HG03378 (cell line): ENCODE measurements around the gene NHLRC4.

Source experiments
- ATAC-seq: cut with Tn5 transposase; IDR thresholded peaks from one replicate; pipeline ENCODE4 v1.9.1; 2021; ENCODE audit warnings: mild to moderate bottlenecking, moderate library complexity; ENCODE audit not compliant: unreplicated experiment

The NHLRC4 gene

DNA sequence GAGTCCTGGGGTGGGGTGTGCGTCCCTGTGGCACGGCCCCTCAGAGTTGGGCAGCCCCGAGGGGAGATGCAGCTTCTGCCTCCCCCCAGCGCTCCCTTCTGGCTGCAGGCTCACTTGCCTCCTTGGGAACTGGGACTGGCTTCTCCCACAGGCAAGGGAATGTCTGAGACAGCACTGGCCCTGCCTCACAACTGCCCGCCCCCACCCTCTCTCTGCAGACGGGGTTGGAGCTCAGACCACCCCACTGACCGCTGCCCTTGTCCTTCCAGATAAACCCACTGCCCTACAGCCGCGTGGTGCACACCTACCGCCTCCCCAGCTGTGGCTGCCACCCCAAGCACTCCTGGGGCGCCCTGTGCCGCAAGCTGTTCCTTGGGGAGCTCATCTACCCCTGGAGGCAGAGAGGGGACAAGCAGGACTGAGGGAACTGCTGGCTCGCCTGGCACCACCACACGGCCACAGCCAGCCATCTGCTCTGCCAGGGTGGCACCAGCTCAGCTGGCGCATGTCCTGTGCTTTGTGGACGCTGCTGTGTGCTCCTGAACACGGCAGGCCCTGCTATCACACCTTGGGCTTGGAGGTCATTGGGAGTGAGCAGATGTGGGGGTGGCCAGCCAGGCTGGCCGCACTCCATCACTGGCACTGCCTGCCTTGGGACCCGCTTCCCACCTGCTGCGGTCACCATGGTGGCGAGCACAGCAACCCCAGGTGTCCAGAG lies 16.0 kb downstream of the NHLRC4 start:
- ATAC-seq: no peak

DNA sequence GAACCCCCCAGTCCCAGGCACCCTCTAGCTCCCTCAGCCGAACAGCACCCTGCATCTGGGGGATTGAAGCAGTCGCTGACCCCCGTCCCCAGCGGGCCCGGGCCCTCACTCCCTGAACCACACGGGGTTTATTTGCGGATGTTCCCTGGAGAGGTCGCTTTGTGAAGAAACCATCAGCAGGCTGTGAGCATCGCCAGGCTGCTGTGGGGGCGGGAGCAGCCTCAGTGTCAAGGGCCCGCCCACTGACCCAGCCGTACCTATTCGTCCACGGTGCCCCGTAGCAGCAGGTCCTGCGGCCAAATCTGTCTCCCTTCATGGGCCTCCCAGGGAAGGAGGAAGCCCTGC lies 16.6 kb downstream of the NHLRC4 start:
- no peak for ATAC-seq

DNA sequence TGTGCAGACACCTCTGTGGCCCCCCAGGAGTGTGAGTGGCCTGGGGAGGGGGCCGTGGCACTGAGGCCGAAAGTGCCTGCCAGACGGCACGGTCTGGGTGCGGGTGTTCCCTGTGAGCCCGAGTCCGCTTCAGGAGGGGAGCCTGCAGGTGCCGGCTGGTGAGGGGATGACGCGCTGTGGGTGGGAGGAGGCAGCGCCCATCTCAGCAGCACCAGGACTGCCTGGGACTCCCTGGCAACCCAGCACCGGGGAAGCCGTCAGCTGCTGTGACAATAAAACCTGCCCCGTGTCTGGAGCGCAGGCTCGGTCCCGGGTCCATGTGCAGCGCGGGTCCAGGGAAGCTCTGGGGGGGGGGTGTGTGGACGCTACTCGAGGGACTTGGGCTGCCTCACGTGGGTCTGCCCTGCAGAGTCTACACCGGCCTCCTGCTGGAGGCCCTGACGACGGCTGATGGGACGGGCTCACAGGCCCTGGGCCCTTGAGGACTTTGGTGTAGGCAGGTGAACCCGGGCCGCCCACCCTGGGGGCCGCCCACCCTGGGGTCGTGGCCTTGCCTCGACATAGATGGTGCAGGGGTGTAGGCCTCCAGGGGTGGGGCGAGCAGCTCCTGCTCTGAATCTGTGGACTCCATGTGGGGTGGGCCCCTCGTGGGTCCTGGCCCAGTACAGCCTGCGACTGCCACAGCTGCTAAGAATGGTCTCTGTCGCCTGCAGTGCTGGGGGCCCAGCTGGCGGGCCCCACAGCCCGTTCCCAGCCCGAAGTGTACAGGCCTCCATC lies 17.2 kb downstream of the NHLRC4 start:
- ATAC-seq: no peak

DNA sequence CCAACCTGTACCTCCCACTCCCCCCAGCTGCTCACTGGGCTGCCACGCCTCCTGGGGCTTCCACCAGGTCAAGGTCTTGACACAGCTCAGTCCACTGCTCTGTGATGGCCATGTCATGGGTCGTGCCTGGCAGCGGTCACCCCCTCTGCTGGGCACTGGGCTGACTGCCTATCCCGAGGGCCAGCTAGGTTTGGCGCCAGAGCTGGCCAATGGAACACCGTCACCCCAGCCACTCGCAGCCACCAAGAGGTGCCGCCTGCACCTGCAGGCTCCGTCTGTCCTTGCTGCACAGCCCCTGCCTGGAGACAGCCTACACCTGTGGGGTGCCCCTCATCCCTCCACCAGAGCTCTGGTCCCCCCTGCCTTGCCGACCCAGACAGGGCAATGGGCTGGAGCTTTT lies 18.5 kb downstream of the NHLRC4 start:
- ATAC-seq: no peak

DNA sequence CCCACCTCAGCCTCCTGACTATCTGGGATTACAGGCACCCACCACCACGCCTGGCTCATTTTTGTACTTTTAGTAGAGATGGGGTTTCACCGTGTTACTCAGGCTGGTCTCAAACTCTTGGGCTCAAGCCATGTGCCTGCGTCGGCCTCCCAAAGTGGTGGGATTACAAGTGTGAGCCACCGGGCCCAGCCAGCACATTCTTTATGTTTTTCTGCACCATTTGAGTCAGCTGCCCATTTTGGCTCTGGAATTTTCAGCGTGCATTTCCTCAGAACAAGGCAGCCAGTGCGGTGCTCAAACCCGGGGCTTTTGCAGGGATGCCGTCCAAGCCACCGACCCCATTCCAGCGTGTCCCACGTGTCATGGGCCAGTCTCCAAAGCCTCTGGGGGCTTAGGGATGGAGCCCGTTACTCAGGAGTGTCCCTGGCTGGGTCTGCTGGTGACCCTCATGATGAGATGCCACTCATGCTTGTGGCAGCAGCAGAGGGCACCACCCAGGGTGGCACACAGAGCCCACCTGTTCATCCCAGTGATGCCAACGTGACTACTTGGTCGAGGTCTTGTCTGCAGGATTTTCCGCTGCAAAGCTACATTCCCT lies 19.3 kb downstream of the NHLRC4 start:
- no peak for ATAC-seq

DNA sequence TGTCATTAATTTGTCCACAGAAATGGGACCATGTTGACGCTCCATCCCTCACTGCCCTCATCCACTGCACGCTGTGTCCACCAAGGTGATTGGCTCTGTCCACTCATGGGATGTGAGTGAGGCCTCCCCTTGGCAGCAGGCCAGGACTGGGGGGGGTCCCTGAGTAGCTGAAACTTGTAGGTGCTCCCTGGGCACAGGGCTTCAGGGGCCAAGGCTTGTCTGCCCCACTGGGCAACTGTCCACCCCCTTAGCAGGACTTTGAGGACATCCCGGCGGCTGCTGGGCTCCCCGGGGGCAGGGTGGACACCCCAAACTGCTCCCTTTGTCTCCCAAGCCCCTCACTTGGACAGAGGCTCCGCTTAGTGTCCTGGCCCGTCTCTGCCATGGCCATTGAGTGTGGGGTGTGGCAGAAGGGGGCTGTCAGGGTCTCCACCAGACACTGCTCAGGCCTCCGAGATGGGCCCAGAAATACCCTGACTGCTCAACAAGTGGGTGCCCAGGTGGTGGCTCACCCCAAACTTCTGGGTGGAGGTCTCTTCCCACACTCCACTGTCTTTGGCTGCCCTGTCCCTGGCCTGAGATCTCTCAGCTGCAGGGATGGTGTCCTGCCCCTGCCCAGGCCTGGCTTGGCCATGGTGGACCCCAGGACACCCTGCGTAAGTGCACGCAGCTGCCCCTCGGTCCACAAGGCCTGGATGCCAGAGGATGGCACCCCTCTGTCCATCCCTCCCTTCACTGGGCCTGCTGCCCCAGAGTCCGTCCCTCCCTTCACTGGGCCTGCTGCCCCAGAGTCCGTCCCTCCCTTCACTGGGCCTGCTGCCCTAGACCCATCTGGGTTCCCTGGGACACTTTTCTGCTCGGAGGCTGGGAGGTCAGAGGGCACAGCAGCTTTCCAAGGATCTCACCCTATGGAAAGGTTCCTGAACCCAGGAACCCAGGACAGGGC lies 20.1 kb downstream of the NHLRC4 start:
- no peak for ATAC-seq

DNA sequence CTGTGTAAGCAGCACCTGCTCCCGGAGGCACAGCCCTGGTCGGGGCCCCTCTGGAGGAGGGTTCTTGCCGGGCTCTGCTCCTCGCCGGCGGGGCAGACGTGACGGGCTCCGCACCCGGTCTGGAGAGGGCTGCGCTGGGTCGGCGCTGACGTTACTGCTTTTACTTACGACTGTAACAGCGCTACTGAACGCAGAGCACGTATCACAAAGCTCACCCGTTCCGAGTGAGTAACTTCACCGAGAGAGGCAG lies 21.8 kb downstream of the NHLRC4 start:
- ATAC-seq: peak; percentile 23

DNA sequence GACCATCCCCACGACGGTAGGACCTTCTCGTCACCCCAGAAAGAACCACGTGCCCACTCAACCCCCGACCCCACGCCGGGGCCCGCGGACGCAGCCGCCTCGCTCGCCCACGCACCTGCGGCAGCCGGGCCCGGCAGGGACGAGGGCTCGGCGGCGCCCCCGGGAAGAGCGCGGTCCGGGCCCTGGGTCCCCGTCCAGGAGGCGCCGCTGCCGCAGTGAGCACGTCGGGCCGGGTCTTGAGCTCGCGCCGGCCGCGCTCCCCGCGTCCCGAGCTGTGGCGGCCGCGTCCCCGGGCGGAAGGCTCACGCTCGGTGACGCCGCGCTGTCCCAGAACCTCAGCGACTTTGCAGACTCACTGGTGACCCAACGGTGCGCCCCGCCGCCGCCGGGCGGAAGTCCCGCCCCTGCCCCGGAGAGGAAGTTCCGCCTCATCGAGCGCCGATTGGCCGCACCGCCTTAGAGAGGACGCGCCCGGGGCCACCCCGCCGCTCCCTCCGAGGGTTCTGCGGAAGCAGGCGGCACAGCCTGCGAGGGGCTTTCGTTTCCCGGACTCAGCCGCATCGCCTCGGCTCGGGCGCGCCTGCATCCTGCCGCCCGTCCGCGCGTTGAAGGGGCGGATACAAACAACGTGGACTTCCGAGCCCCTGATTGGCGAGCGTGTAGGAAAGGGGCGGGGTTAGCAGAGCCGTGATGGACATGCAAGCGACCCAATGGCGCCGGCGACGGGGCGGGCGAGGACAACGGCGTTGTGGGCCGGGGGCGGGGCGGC lies 22.3 kb downstream of the NHLRC4 start:
- peak; percentile 71 for ATAC-seq

DNA sequence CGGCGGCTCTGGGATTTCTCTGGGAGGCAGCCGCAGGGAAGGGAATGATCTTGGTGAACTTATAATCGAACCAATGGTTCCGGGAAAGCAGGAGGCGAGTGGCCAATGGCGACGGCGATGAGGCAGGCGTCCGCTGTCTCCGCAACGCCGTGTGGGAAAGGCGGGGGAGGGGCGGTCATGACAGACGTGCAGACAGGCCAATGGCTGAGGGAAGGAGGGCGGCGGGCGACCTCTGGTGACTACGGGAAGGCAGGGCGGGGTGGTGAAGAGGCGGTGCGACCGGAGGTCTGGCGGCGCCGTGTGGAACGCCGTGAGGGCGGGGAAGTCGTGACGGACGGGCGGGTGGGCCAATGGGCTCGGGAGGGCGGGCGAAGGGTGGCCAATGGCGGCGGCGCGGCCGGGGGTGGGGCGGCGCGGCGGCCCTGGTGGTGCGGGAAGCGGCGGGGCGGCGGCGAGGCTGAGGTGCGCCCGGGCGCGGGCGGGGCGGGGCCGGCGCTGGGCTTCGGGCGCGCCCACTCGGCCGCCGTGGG lies 22.9 kb downstream of the NHLRC4 start, which contains the start of gene RAB40C:
RAB40C (plus strand) TSS at position 409 of the 530 bp plus-strand sequence. CDS start 226 bp downstream, outside the sequence.
- ATAC-seq: peak; percentile 65

DNA sequence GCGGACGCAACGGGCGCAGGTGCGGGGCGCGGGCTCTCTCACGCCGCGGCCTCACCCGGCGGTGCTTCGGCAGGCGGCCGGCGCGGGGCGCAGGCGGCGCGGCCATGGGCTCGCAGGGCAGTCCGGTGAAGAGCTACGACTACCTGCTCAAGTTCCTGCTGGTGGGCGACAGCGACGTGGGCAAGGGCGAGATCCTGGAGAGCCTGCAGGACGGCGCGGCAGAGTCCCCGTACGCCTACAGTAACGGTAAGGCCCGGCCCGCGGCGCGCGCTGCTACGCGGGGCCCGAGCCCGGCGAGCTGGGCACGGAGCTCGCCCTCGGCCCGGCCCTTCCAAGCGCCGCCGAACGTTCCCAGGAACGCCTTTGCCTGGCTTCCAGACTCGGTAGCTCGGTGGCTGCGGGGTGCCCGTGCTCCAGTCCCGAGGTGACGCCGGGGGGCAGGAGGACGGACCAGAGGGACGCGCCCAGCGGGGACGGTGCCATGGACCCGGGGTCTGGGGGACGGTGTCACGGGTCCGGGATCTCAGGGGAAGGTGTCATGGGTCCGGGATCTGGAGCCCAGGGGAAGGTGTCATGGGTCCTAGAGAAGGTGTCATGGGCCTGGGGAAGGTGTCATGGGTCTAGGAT lies 23.5 kb downstream of the NHLRC4 start:
- no peak for ATAC-seq

DNA sequence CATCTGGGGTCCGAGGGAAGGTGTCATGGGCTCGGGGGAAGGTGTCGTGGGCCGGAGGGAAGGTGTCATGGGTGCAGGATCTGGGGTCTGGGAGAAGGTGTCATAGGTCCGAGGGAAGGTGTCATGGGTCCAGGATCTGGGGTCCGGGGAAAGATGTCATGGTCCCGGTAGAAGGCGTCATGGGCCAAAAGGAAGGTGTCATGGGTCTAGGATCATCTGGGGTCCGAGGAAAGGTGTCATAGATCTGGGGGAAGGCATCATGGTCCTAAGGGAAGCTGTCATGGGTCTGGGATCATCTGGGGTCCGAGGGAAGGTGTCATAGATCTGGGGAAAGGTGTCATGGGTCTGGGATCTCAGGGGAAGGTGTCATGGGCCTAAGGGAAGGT lies 24.0 kb downstream of the NHLRC4 start:
- ATAC-seq: no peak

DNA sequence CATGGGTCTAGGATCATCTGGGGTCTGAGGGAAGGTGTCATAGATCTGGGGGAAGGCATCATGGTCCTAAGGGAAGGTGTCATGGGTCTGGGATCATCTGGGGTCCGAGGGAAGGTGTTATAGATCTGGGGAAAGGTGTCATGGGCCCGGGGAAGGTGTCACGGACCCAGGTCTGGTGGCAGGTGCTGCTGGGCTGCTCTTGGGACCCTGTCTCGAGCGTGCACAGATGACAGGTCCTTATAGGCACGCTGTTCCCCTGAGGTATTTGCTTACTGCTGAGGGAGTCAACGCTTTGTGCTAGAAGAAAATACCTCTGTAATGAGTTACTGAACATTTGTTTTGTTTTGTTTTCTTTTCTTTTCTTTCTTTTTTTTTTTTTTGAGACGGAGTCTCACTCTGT lies 24.4 kb downstream of the NHLRC4 start:
- no peak for ATAC-seq

DNA sequence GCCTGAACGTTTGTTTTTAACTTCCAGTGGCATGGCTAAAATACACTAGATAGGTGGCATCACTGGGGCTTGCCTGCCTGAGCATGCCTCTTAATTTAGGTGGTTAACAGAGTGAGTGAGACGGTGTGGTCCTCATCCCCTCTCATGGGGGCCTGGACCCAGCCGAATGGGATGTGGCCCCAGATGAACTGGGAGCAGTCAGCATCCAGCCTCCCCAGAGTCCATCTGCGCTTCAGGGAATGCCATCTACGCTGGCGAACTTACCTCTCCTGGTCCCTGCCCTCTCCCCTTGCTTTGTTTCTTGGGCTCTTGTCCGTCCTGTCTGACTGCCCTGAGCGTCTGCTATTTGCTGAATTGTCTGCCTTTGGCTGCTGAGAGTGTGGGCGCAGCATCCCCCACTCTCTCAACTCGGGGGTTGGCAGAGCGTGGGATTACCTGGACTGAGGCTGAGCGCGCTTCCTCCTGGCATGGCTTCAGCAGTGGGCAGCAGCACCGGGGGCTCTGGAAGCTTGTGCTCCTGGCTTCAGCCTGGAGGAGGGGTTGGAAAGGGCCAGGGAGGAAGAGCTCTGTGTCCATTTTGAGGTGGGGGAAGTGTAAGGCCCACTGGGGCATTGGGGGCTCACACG lies 25.2 kb downstream of the NHLRC4 start:
- no peak for ATAC-seq

DNA sequence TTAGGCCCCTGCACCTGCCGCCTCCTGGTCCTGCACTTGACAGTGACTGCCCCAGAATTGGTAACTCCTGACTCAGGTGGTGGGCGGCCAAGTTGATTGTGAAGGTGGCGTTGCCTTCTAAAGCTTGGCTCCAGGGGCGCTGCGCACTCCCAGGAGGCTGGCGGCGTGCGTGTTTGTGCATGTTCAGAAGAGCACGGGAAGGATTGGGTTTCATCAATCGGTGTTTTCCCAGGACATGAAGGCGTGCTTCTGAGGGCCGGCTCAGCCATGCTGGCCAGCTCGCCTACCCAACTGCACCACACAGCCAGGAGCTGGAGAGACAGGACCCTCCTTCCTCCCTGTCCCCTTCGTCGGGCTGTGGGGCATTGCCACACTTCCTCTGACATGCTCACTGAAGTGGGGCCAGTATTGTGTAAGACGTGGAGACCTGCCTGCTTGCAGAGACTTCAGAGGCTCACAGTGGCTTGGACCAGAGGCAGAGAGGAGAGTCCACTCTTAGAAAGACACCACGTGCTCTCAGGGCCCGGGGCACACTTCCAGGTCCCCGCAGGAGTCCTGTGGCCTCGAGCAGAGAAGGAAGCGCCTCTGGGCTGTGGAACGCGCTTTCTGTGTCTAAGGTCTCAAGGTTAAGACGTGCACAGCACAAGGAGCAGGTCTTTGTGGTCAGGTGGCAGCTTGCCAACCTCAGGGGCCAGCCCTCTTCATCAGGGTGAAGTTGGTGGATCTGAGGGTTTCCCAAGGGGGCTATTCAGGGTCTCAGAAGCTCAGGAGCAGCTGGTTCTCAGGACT lies 25.9 kb downstream of the NHLRC4 start:
- ATAC-seq: no peak

DNA sequence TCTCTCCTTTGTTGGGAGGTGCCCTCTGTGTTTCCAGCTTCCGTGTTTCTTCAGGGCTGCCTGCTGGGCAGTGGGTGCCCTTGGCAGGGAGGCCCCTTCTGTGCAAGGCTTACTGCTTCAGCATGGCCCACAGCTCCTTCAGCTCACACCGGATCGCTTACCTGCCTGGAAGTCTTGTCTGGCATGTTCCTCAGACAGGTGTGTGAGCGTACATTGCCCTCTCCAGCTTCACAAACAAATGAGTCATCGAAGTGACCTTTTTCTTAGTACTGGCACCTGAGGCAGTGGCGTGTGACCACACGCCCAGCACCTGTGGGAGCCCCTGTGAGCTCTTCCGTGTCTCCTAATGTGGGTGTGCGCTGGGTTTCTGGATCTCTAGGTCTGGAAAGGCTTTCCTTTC lies 26.6 kb downstream of the NHLRC4 start:
- ATAC-seq: no peak

DNA sequence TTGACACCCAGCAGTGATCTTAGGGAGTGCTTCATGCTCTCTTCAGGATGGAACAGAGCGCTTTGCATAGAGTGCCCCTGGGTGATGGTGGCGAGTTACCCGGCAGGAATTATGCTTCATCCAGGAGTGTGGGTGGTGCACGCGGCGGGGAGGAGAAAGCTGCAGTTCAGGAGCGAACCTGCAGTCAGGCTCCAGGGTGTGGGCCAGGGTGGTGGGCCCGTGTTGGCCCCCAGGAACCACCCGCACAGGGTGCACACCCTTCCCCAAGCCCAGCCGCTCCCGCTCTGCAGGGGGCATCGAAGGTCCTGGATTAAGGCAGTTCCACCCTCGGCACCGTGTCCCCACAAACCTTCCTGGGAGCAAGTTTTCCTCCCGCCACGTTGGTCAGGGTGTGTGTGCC lies 27.0 kb downstream of the NHLRC4 start:
- no peak for ATAC-seq

DNA sequence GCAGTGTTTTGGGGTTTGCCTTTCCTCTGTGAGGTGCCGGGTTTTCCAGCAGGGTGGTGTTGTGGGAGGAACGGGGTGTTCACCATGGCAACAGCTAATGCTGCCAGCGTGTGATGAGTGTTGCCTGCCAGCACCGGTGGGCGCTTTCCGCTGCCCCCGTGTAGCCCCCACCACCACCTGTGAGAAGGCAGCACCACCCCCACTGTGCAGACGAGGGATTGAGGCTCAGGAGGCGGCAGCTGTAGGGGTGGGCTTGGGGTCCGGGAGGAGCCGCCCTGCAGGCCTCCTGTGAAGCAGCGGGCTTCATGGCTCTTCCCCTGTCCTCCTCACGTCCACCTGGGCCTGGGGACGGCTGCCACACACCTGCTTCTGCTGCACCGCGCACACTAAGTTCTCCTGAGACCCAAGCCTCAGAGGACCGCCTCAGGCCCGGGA lies 28.3 kb downstream of the NHLRC4 start:
- no peak for ATAC-seq

DNA sequence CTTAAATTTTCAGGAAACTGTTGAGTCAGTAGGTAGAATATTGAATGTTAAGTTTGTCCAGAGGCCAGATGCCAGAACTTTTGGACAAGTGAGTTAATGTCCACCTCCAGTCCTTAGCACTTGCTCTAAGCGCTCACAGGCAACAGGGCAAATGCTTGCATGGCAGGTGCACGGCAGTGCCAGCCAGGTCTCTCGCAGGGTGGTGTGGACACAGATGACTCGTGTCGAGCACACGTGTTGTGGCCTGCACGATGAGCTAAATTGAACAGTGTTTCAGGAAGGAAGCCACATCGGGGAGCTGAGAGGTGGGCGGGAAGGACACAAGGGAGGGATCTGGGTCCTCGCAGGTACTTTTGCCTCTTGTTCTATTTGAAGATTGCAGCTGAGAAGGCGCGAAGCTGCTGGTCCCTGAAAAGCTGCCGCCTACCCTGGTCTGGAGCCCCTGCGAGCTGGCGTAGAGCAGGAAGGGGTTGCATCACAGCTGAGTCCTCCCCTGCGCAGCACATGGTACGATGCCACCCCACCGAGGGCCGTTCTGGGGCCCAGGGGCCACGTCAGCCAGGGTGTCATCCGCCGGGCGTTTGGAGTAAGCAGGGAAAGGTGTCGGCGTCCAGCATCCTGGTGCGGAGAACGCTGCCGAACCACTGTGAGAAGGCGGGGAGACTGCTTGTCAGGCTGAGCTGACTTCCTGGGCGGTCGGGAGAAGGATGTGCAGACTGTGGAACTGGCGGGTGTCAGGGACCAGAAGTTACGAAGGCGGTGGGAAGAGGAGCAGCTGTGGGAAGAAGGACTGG lies 29.3 kb downstream of the NHLRC4 start:
- no peak for ATAC-seq
